ENCODE results near the gene IMPA2.
"Not testable (repeated sequence)": the region's sequence is repeated elsewhere in the genome, so short reads cannot be mapped to it uniquely, and the experiment has no call there.

Gene IMPA2

DNA sequence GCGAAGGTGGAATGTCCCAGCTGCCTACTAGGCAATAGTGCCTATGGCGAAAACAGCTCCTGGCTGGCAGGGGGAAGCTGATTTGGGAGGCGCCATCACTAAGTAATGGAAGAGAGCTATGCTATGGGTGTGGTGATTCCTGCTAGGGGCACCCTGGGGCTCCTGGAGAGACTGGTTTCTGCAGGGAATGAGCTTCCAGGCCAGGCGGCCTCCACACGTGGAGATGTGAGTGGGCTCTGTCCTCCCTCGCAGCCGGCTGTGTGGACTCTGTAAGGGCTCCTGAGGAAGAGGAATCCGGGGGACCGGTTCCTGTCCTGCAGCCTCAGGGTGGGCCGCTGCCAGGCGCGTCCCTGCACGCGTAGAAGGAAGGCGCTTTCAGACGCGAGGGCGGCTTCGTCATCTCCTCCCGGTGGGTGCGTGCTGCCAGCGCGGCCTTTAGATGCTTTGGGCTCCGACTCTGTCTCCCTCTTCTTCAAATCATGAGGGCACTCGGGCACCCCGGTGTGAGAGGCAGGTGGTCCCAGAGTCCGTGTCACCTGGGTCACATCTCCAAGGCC lies 56.9 kb downstream of the IMPA2 start:
- TF ChIP-seq CTCF (IDR thresholded peaks at IDR 0.05; ENCODE audit: control insufficient read depth, extremely low read depth, insufficient read depth): no peak
- peak overlapping the region; percentile 49; the same call in 1 of the 2 replicates for H3K4me3 ChIP-seq (ENCODE audit: low read depth, low read length)
- no peak for DNase-seq (ENCODE audit: low read depth)

DNA sequence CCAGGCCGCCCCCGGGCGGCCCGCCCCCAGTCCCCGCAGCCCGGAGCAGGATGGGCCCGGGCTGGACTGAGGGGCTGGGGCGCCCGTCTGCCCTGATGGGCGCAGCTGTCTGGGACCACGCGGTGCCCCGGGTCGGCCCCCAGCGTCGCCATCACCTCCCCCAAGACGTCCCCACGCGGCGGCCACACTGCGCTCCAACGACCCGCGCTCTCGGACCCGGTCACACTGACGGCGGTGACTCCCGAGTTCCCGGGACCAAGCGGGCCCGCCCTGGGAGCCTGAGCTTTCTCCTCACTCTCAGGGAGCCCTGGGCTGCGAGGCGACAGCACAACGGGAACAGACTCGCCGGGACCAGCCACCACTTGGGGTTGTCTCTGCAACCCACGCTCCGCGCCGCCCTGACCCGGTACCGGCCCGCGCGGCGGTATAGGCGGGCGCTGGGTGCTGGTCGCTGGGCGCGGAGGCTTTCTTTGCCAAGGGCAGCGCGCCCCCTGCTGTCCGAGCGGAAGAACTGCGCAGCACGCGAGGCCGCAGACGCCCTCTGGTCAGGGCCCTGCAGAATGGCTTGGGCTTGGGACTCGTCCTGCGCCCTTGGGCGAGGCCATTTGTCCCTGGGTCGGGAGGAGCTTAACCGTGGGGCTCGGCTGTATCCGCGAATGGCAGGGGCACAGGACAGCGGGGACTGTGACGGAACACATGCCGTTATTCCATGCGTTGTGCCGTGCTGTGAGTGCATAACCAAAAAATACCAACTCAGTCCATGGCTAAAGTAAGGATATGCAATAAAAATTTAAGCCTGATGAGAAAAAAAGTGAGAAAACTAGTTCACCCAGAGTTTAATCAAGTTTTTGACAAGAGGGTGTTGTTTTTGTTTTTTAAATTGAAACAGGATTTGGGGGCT lies 57.6 kb downstream of the IMPA2 start:
- peak; percentile 47 for DNase-seq (ENCODE audit: low read depth)
- peak; percentile 100 for TF ChIP-seq CTCF (IDR thresholded peaks at IDR 0.05; ENCODE audit: control insufficient read depth, extremely low read depth, insufficient read depth)
- peak overlapping the region; percentile 49 for H3K4me3 ChIP-seq (ENCODE audit: low read depth, low read length)

DNA sequence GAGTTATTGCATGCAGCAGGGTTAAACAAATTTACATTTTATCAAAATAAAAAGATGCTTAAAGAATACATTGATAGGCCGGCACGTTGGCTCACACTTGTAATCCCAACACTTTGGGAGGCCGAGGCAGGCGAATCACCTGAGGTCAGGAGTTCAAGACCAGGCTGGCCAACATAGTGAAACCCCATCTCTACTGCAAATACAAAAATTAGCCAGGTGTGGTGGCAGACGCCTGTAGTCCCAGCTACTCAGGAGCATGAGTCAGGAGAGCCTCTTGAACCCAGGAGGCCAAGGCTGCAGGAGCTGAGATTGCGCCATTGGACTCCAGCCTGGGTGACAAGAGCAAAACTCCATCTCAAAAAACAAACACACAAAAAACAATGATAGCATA lies 58.2 kb downstream of the IMPA2 start:
- not testable (repeated sequence) for DNase-seq (ENCODE audit: low read depth); H3K4me3 ChIP-seq (ENCODE audit: low read depth, low read length)

DNA sequence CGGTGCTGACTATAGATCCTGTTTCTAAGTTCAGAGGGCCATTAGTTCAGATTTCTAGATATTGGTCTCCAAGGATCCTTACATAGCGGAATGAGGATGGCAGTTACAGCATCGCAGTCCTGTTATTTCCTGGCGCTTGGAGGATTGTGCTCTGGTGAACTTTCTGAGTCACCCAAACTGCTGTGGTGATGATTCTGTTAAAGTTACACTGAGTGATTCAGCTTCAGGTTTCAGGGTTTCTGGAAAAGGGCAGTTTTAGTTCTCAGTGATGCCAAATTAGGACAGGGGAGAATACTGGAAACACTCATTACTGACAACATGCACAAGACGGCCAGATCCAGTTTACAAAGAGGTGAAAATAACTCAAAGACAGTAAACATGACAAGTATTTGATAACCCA lies 60.3 kb downstream of the IMPA2 start:
- DNase-seq (ENCODE audit: low read depth): no peak

DNA sequence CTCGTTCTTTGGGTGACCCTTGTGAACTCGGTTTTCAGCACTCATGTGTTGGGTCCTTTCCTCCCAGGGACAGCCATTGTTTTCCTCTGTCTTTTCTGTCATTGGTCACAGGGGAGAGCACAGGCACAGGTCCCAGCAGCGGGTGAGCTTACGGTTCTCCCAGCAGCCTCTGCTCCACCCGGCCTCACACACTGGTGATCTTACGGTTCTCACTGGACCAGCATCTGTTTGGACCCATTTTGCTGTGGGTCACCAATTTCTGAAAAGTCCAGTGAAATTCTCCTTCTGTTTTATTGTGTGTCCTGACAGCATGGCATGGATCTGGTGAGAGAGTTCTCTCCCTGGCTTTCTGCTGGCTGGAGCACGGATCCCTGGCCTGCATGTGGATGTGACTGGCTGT lies 62.5 kb downstream of the IMPA2 start:
- no peak for DNase-seq (ENCODE audit: low read depth)

More for the DNA sequence above, 60.3 kb downstream of the IMPA2 start:
- no peak for TF ChIP-seq CTCF (IDR thresholded peaks at IDR 0.05; ENCODE audit: control insufficient read depth, extremely low read depth, insufficient read depth)
- H3K4me3 ChIP-seq (ENCODE audit: low read depth, low read length): no peak overlapping the region

DNA sequence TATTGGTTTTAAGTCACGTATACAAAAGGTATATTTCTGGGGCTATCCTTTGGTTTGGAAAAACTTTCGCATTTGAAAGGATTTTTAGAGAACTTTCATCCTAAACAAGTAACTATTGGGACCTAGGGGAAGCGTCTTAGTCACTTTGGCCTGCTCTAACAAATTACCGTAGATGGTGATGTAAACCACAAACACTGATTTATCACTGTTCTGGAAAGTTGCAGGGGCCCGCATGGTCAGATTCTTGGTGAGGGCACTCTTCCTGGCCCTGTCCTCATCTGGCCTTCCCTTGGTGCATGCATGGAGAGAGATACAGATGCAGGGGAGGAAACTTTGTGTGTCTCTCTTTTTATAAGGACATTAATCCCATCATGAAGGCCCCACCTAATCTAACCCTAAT lies 63.3 kb downstream of the IMPA2 start:
- no peak for DNase-seq (ENCODE audit: low read depth)
- H3K4me3 ChIP-seq (ENCODE audit: low read depth, low read length): no peak overlapping the region
- no peak for TF ChIP-seq CTCF (IDR thresholded peaks at IDR 0.05; ENCODE audit: control insufficient read depth, extremely low read depth, insufficient read depth)

More for the DNA sequence above, 62.5 kb downstream of the IMPA2 start:
- TF ChIP-seq CTCF (IDR thresholded peaks at IDR 0.05; ENCODE audit: control insufficient read depth, extremely low read depth, insufficient read depth): no peak
- no peak overlapping the region for H3K4me3 ChIP-seq (ENCODE audit: low read depth, low read length)

DNA sequence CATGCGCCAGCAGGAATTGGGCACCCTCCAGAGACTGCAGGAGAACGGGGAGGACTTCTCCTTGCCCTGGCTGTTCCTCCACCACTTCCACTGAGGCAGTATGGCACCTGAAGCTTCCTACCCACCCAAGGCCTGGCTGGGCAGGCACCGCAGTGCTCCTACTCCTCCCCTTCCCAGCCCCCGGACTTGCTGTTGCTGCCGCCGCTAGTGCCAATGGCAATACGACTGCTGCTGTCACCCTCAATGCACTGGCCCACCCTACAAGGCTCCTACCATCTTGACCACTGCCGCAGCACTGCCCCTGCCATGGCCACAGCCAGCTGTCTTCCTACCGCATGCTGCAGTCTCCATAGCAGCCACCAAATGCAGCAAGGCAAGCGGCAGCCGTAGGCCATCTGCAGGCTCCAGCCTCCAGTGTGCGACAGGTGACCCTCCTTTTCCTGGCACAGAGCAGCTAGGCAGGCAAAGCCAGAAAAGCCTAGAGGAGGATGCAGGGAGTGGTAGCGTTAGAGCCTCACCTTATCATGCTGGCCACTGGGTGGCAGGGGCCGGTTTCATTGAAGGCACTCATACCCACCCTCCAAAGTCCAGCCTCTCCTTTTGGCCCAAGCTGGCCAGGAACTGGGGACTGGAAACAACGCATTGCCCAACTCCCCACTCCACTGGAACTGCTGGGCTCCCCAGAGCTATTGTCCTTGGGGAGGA lies 64.9 kb downstream of the IMPA2 start:
- TF ChIP-seq CTCF (IDR thresholded peaks at IDR 0.05; ENCODE audit: control insufficient read depth, extremely low read depth, insufficient read depth): no peak
- no peak for DNase-seq (ENCODE audit: low read depth)
- H3K4me3 ChIP-seq (ENCODE audit: low read depth, low read length): no peak overlapping the region

Measured in LNCaP clone FGC (cell line).